Measurements from ENCODE around the gene SYK. TPM values are rescaled to one million over a fixed set of nuclear protein-coding genes. Genes with fewer than 3 reads are reported as not detected.

SYK gene
- polyA plus RNA-seq, 3 donors = 51.1 to 186 (median 177) TPM

GRCh38 chr9:90839183-90839728 is 37.6 kb downstream of the SYK start:
- intact Hi-C loops (cut with micrococcal nuclease) = loop anchor here in 1 of 2 donors (5.0 kb wide), 1 partner anchor 37 kb away; the partner anchor contains the start of gene SYK
- Mint-ChIP-seq H3K9me3 (no peaks in the 10 kb centered on the region), H3K27me3 (ENCODE audit: low read depth in 3 of 3) (no peaks in the 10 kb centered on the region), H3K4me3 (no peak overlapping the region), H3K4me1 (peaks cover 46% of the 10 kb centered on the region), H3K27ac (peak overlapping the region in 6 of 7 donors; percentile 22 to 67 (median 58)), H3K36me3 (peaks cover 44 to 52% of the 10 kb centered on the region in 2 donors)
- Histone ChIP-seq H3K9me3 (replicated peaks in 1 of 2; ENCODE audit: control insufficient read depth in 1 of 2, insufficient read depth in 1 of 2, low read length in 2 of 2) (no peaks in the 10 kb centered on the region), H4K20me1 (ENCODE audit: insufficient read depth, low read length) (peaks cover 100% of the 10 kb centered on the region), H3K4me2 (replicated peaks; ENCODE audit: extremely low read depth, low read length, poor library complexity, severe bottlenecking) (no peak overlapping the region), H3K27ac (ENCODE audit: low read depth in 1 of 2, low read length in 2 of 2) (peak overlapping the region; percentile 17 to 73), H3K36me3 (replicated peaks in 1 of 2; ENCODE audit: control insufficient read depth in 1 of 2, insufficient read depth in 2 of 2, low read length in 2 of 2) (peaks cover 39 to 71% of the 10 kb centered on the region in 2 donors), H3K79me2 (ENCODE audit: insufficient read depth, low read length) (peaks cover 100% of the 10 kb centered on the region), H3K27me3 (ENCODE audit: control insufficient read depth in 2 of 2, insufficient read depth in 2 of 2, low read length in 2 of 2) (no peaks in the 10 kb centered on the region), H3K4me3 (replicated peaks in 1 of 3; ENCODE audit: low read depth in 2 of 3, low read length in 3 of 3) (no peak overlapping the region), H3K4me1 (ENCODE audit: control insufficient read depth in 1 of 2, insufficient read depth in 2 of 2, low read length in 2 of 2) (peaks cover 51 to 80% of the 10 kb centered on the region in 2 donors), H2AFZ (ENCODE audit: insufficient read depth, low read depth, low read length, poor library complexity, severe bottlenecking) (no peak overlapping the region), H3K9ac (ENCODE audit: insufficient read depth, low read length, poor library complexity, severe bottlenecking) (no peak overlapping the region)
- TF ChIP-seq CTCF (IDR thresholded peaks at IDR 0.05) = no peak
- no peak for DNase-seq
- 7% methylated on average over 5 of the region's 7 CpGs for WGBS (ENCODE audit: insufficient coverage)

- no peaks in the 10 kb centered on the region for H3K9me3 ChIP-seq (replicated peaks in 1 of 2; ENCODE audit: control insufficient read depth in 1 of 2, insufficient read depth in 1 of 2, low read length in 2 of 2)
- Mint-ChIP-seq H3K27ac (no peak overlapping the region), H3K4me3 (no peak overlapping the region), H3K9me3 (no peaks in the 10 kb centered on the region), H3K27me3 (ENCODE audit: low read depth in 3 of 3) (no peaks in the 10 kb centered on the region), H3K36me3 (peaks cover 50 to 58% of the 10 kb centered on the region in 2 donors), H3K4me1 (peaks cover 35% of the 10 kb centered on the region)
- 84% methylated on average over 5 of the region's 5 CpGs for WGBS (ENCODE audit: insufficient coverage)
- H3K36me3 ChIP-seq (replicated peaks in 1 of 2; ENCODE audit: control insufficient read depth in 1 of 2, insufficient read depth in 2 of 2, low read length in 2 of 2) = peaks cover 53 to 71% of the 10 kb centered on the region in 2 donors
- H3K27ac ChIP-seq (ENCODE audit: low read depth in 1 of 2, low read length in 2 of 2) = peak overlapping the region in 1 of 2 donors; percentile 73
- H3K9ac ChIP-seq (ENCODE audit: insufficient read depth, low read length, poor library complexity, severe bottlenecking) = no peak overlapping the region
- no peaks in the 10 kb centered on the region for H3K27me3 ChIP-seq (ENCODE audit: control insufficient read depth in 2 of 2, insufficient read depth in 2 of 2, low read length in 2 of 2)
- peaks cover 100% of the 10 kb centered on the region for H3K79me2 ChIP-seq (ENCODE audit: insufficient read depth, low read length)
- no peak for TF ChIP-seq CTCF (IDR thresholded peaks at IDR 0.05)
- no peak overlapping the region for H3K4me3 ChIP-seq (replicated peaks in 1 of 3; ENCODE audit: low read depth in 2 of 3, low read length in 3 of 3)
- peaks cover 44 to 67% of the 10 kb centered on the region in 2 donors for H3K4me1 ChIP-seq (ENCODE audit: control insufficient read depth in 1 of 2, insufficient read depth in 2 of 2, low read length in 2 of 2)
- intact Hi-C loops (cut with micrococcal nuclease) = no loop called here
- no peak overlapping the region for H3K4me2 ChIP-seq (replicated peaks; ENCODE audit: extremely low read depth, low read length, poor library complexity, severe bottlenecking)
- H2AFZ ChIP-seq (ENCODE audit: insufficient read depth, low read depth, low read length, poor library complexity, severe bottlenecking) = no peak overlapping the region
- peaks cover 100% of the 10 kb centered on the region for H4K20me1 ChIP-seq (ENCODE audit: insufficient read depth, low read length)
- DNase-seq = peak in 1 of 3 donors; percentile 24
Measured at GRCh38 chr9:90840696-90841095, 39.1 kb downstream of the SYK start.

All from CD14-positive monocyte (primary cell).